Vagina (tissue), 2 donors: ENCODE data around the gene PPP1R36.

Source experiments
- POLR2A ChIP-seq, 2 donors: fragments of 450-650 bp; IDR thresholded peaks; one replicate each; pipeline ENCODE4 v1.6.1; 2017; ENCODE audit warnings: antibody characterized with exemption in 2 of 2, mild to moderate bottlenecking in 2 of 2, moderate library complexity in 2 of 2
- POLR2AphosphoS5 ChIP-seq, 2 donors: sonication (generic); formaldehyde crosslinking; IDR thresholded peaks; one replicate each; pipeline ENCODE4 v1.9.0; 2017; ENCODE audit warnings: antibody characterized with exemption in 2 of 2, mild to moderate bottlenecking in 2 of 2, low read depth in 1 of 2; ENCODE audit not compliant: insufficient read depth in 1 of 2

GRCh38 chr14:64625386-64626232 is 75.8 kb downstream of the PPP1R36 start:
- TF ChIP-seq POLR2A (IDR thresholded peaks at IDR 0.05) (no peak), POLR2AphosphoS5 (IDR thresholded peaks at IDR 0.05; ENCODE audit: insufficient read depth in 1 of 2, low read depth in 1 of 2) (no peak)
